ENCODE results near the gene ABCF3. TPM values are rescaled to one million over a fixed set of nuclear protein-coding genes. Genes with fewer than 3 reads are reported as not detected.

ABCF3 gene
- total and polyA plus RNA-seq, 4 donors, result 28.1 to 59.2 (median 33.7) TPM

DNA sequence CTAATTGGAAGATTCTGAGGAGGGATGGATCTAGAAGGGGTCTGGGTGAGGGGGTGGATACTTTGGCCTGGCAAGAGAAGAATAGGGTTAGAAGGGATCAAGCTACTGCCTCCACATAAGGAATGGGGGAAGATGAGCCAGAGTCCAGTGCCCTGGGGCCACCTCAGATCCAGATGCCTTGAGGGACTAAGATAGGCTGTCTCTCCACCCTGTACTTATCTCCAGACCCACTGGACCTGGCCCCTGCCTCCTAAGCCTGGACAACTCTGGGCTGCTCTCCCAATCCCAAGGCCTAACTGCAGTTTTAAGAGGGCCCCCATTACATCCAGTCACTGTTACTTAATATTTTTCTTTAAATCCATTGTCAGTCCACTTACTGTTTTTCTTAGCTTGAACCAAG lies 28.8 kb upstream of the ABCF3 start (continued):
- TF ChIP-seq, protein P1, sequence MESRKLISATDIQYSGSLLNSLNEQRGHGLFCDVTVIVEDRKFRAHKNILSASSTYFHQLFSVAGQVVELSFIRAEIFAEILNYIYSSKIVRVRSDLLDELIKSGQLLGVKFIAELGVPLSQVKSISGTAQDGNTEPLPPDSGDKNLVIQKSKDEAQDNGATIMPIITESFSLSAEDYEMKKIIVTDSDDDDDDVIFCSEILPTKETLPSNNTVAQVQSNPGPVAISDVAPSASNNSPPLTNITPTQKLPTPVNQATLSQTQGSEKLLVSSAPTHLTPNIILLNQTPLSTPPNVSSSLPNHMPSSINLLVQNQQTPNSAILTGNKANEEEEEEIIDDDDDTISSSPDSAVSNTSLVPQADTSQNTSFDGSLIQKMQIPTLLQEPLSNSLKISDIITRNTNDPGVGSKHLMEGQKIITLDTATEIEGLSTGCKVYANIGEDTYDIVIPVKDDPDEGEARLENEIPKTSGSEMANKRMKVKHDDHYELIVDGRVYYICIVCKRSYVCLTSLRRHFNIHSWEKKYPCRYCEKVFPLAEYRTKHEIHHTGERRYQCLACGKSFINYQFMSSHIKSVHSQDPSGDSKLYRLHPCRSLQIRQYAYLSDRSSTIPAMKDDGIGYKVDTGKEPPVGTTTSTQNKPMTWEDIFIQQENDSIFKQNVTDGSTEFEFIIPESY (IDR thresholded peaks at IDR 0.05), result no peak
- TF ChIP-seq HNF4G (IDR thresholded peaks at IDR 0.05) (no peak), ATF3 (IDR thresholded peaks at IDR 0.05) (no peak)

- H3K9me3 ChIP-seq (ENCODE audit: control insufficient read depth in 4 of 4, low read length in 3 of 4), result no peaks in the 10 kb centered on the region
- DNase-seq (ENCODE audit: low spot score), result no peak
- TF ChIP-seq REST (IDR thresholded peaks at IDR 0.05), result no peak
- TF ChIP-seq SP1 (IDR thresholded peaks at IDR 0.05), result no peak
- peak; percentile 87 for TF ChIP-seq NR2F2 (IDR thresholded peaks at IDR 0.05)
- no peak for TF ChIP-seq HNF4G (IDR thresholded peaks at IDR 0.05)
- TF ChIP-seq RXRA (IDR thresholded peaks at IDR 0.05), result peak; percentile 33 to 55
- TF ChIP-seq, protein P1 (IDR thresholded peaks at IDR 0.05), result no peak
- 63% methylated on average over 4 of the region's 4 CpGs for WGBS
- no peak overlapping the region for H3K4me3 ChIP-seq (ENCODE audit: low read depth in 1 of 3, low read length in 3 of 3)
- no peak overlapping the region for H3K27ac ChIP-seq (ENCODE audit: low read depth in 1 of 2, low read length in 2 of 2)
- peaks cover 5 to 36% (median 24%) of the 10 kb centered on the region in 4 donors for H3K4me1 ChIP-seq (ENCODE audit: control insufficient read depth in 4 of 4, insufficient read depth in 4 of 4, low read length in 3 of 4)
- H3K27me3 ChIP-seq (ENCODE audit: control insufficient read depth in 4 of 4, insufficient read depth in 4 of 4, low read length in 3 of 4), result no peaks in the 10 kb centered on the region
- peaks cover 0 to 3% (median under 1%) of the 10 kb centered on the region in 4 donors for H3K36me3 ChIP-seq (ENCODE audit: control insufficient read depth in 4 of 4, insufficient read depth in 3 of 4, low read depth in 1 of 4, low read length in 3 of 4)
- no peak overlapping the region for H3K9ac ChIP-seq (ENCODE audit: low read depth in 1 of 2, low read length in 2 of 2)
These were observed 27.6 kb upstream of the ABCF3 start for GRCh38 chr3:184158404-184158803.

DNA sequence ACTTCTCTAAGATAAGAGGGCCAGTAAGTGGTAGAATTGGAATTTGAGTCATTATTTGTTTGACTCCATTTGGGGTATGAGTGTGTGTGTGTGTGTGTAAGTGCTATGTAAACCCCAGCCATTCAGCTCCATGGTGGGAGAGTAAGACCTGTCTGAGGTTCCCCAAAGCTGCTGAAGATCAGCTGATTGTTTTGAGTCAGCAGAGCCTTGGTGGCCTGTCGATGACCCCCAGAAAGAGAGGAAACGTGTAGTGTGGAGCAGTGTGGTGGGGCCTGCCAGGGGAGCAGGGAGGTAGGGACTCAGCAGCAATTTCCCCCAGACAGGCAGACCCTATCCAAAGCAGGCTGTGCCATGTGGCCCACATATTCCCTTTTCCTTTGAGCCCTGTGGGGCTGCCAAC lies 25.5 kb upstream of the ABCF3 start:
- 53% methylated on average over 2 of the region's 2 CpGs for WGBS
- no peak overlapping the region for H3K27ac ChIP-seq (ENCODE audit: low read depth in 1 of 2, low read length in 2 of 2)
- DNase-seq (ENCODE audit: low spot score), result no peak

More for the DNA sequence above, 25.5 kb upstream of the ABCF3 start:
- peaks cover 7 to 20% (median 14%) of the 10 kb centered on the region in 4 donors for H3K36me3 ChIP-seq (ENCODE audit: control insufficient read depth in 4 of 4, insufficient read depth in 3 of 4, low read depth in 1 of 4, low read length in 3 of 4)
- peaks cover 5 to 27% (median 21%) of the 10 kb centered on the region in 4 donors for H3K4me1 ChIP-seq (ENCODE audit: control insufficient read depth in 4 of 4, insufficient read depth in 4 of 4, low read length in 3 of 4)
- no peak overlapping the region for H3K9ac ChIP-seq (ENCODE audit: low read depth in 1 of 2, low read length in 2 of 2)
- no peaks in the 10 kb centered on the region for H3K9me3 ChIP-seq (ENCODE audit: control insufficient read depth in 4 of 4, low read length in 3 of 4)
- H3K4me3 ChIP-seq (ENCODE audit: low read depth in 1 of 3, low read length in 3 of 3), result no peak overlapping the region
- no peaks in the 10 kb centered on the region for H3K27me3 ChIP-seq (ENCODE audit: control insufficient read depth in 4 of 4, insufficient read depth in 4 of 4, low read length in 3 of 4)
- TF ChIP-seq FOXA2 (IDR thresholded peaks at IDR 0.05) (no peak), CTCF (IDR thresholded peaks at IDR 0.05; ENCODE audit: low read depth, low read length, missing input control) (no peak), NR2F2 (IDR thresholded peaks at IDR 0.05) (no peak), HNF4G (IDR thresholded peaks at IDR 0.05) (no peak), REST (IDR thresholded peaks at IDR 0.05) (no peak)
- TF ChIP-seq, protein P1 (IDR thresholded peaks at IDR 0.05), result no peak
